Measurements from ENCODE around the gene BRMS1. TPM values are rescaled to one million over a fixed set of nuclear protein-coding genes. Genes with fewer than 3 reads are reported as not detected.
"Not testable (repeated sequence)": the region's sequence is repeated elsewhere in the genome, so short reads cannot be mapped to it uniquely, and the experiment has no call there.

The BRMS1 gene
- total RNA-seq, 4 donors from 2014 or later, result 45.7 to 60.3 (median 57.3) TPM

- no peak overlapping the region for H3K4me3 ChIP-seq
- no peaks in the 10 kb centered on the region for H3K9me3 ChIP-seq
- no peak overlapping the region for H3K27ac ChIP-seq
- no peak for DNase-seq (ENCODE audit: low spot score in 2 of 2)
- TF ChIP-seq EP300 (IDR thresholded peaks at IDR 0.05), result no peak
- TF ChIP-seq POLR2A (IDR thresholded peaks at IDR 0.05), result no peak
- TF ChIP-seq, protein P1, sequence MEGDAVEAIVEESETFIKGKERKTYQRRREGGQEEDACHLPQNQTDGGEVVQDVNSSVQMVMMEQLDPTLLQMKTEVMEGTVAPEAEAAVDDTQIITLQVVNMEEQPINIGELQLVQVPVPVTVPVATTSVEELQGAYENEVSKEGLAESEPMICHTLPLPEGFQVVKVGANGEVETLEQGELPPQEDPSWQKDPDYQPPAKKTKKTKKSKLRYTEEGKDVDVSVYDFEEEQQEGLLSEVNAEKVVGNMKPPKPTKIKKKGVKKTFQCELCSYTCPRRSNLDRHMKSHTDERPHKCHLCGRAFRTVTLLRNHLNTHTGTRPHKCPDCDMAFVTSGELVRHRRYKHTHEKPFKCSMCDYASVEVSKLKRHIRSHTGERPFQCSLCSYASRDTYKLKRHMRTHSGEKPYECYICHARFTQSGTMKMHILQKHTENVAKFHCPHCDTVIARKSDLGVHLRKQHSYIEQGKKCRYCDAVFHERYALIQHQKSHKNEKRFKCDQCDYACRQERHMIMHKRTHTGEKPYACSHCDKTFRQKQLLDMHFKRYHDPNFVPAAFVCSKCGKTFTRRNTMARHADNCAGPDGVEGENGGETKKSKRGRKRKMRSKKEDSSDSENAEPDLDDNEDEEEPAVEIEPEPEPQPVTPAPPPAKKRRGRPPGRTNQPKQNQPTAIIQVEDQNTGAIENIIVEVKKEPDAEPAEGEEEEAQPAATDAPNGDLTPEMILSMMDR (IDR thresholded peaks at IDR 0.05), result no peak
- TF ChIP-seq POLR2AphosphoS5 (IDR thresholded peaks at IDR 0.05), result no peak
- H3K4me1 ChIP-seq, result peaks cover 2% of the 10 kb centered on the region
- H3K27me3 ChIP-seq, result no peaks in the 10 kb centered on the region
- WGBS, result 68% methylated on average over 5 of the region's 14 CpGs
- no peaks in the 10 kb centered on the region for H3K36me3 ChIP-seq
Measured at GRCh38 chr11:66363187-66363601, 18.3 kb upstream of the BRMS1 start.

DNA sequence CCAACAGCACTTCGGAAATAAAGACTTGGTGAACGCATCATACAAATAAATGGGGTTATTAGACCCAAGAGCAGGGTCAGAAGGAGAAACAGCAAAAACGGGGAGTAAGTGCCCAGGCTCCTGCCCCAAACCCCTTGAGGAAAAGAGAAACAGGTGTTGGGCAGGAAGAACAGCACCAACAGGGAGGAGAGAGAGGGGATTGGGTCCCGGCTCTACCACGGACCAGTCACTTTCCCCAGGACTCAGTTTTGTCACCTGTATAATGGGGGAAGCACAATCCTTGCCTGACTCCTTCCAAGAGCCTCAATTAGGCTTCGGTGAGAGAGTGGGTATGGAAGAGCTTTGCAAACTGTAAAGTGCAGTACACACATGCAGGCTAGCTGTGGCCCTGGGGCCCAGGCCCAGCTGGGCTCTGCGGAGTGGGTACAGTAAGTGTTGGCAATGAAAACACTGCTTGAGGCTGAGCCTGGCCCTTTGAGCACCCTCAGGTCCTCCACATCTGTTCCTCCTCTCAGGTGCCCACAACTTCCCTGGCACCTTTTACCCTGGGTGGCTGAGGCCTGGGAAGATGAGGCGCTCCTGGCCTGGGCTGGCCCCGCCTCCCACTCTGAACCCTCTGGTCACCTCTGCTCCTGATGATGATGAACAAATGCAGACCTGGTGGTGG is 17.7 kb upstream of the BRMS1 start:
- WGBS, result 91% methylated on average over 7 of the region's 9 CpGs
- DNase-seq (ENCODE audit: low spot score in 2 of 2), result no peak
- TF ChIP-seq EP300 (IDR thresholded peaks at IDR 0.05) (no peak), POLR2AphosphoS5 (IDR thresholded peaks at IDR 0.05) (no peak), POLR2A (IDR thresholded peaks at IDR 0.05) (no peak)
- TF ChIP-seq, protein P1 (IDR thresholded peaks at IDR 0.05), result no peak
- H3K36me3 ChIP-seq, result no peaks in the 10 kb centered on the region
- H3K27ac ChIP-seq, result no peak overlapping the region
- H3K4me3 ChIP-seq, result no peak overlapping the region
- no peaks in the 10 kb centered on the region for H3K27me3 ChIP-seq
- no peaks in the 10 kb centered on the region for H3K9me3 ChIP-seq
- H3K4me1 ChIP-seq, result peaks cover 2% of the 10 kb centered on the region

- no peaks in the 10 kb centered on the region for H3K27me3 ChIP-seq
- H3K4me3 ChIP-seq, result no peak overlapping the region
- 80% methylated on average over 5 of the region's 6 CpGs for WGBS
- H3K36me3 ChIP-seq, result no peaks in the 10 kb centered on the region
- H3K9me3 ChIP-seq, result no peaks in the 10 kb centered on the region
- DNase-seq (ENCODE audit: low spot score in 2 of 2), result no peak
- H3K4me1 ChIP-seq, result peaks cover 2% of the 10 kb centered on the region
- H3K27ac ChIP-seq, result no peak overlapping the region
- no peak for TF ChIP-seq EP300 (IDR thresholded peaks at IDR 0.05)
- TF ChIP-seq POLR2A (IDR thresholded peaks at IDR 0.05), result no peak
- TF ChIP-seq, protein P1 (IDR thresholded peaks at IDR 0.05), result no peak
- TF ChIP-seq POLR2AphosphoS5 (IDR thresholded peaks at IDR 0.05), result no peak
Measured at GRCh38 chr11:66361502-66361941, 16.6 kb upstream of the BRMS1 start.

DNA sequence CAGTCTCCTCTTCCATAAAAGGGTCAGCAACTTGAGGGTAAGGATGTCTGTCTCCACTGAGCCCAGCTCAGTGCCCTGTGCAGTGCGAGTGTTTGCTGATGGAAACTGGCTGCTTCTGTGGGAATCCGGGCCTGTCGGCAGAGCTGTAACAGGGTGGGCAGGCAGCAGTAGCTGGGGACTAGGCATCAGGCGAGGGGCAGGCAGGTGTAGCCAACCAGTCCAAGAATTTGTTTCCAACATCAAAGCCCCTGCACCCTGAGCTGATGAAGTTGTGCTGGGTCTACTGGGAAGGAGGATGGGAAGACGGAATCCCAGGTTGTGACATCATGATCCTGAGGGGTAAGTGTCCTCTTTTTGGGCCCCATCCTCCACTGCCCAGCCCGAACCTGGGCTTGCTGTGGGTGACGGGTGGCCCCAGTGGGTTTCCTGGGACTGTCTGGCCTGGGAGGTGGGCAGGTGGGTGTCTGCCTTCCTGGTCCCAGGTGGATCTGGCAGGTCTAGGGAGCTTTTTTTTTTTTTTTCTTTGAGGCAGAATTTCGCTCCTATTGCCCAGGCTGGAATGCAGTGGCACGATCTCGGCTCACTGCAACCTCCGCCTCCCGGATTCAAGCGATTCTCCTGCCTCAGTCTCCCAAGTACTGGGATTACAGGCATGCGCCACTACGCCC is 15.6 kb upstream of the BRMS1 start:
- DNase-seq (ENCODE audit: low spot score in 2 of 2), result no peak
- WGBS, result 95% methylated on average over 15 of the region's 15 CpGs

DNA sequence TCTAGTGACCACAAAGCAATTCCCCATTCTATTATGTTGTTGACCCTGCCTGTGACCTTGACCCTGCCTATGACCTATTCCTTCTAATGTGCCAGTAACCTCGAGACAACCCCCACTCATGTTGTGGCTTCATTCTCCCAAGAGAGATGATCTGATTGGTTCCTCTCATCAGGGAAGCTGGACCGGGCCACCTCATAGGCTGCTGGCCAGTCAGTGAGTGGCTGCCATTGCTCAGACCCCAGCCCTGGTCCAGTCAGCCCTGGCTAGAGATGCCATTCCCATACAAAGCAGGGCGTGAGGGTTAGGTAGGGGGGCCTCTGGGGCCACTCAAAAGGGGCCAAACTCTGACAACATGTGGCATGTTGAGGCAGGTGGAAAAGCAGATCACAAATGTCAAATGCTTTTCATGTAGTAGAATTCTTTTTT is 14.8 kb upstream of the BRMS1 start:
- Histone ChIP-seq H3K4me1 (peaks cover 2% of the 10 kb centered on the region), H3K36me3 (no peaks in the 10 kb centered on the region), H3K9me3 (no peaks in the 10 kb centered on the region), H3K27me3 (no peaks in the 10 kb centered on the region), H3K4me3 (no peak overlapping the region), H3K27ac (no peak overlapping the region)
- no peak for DNase-seq (ENCODE audit: low spot score in 2 of 2)
- TF ChIP-seq POLR2AphosphoS5 (IDR thresholded peaks at IDR 0.05) (no peak), EP300 (IDR thresholded peaks at IDR 0.05) (no peak), POLR2A (IDR thresholded peaks at IDR 0.05) (no peak)
- TF ChIP-seq, protein P1 (IDR thresholded peaks at IDR 0.05), result no peak
- WGBS, result 72% methylated on average over 3 of the region's 3 CpGs

More for the DNA sequence above, 15.6 kb upstream of the BRMS1 start:
- H3K4me3 ChIP-seq, result no peak overlapping the region
- no peaks in the 10 kb centered on the region for H3K9me3 ChIP-seq
- no peak overlapping the region for H3K27ac ChIP-seq
- no peaks in the 10 kb centered on the region for H3K27me3 ChIP-seq
- TF ChIP-seq POLR2A (IDR thresholded peaks at IDR 0.05), result no peak
- TF ChIP-seq EP300 (IDR thresholded peaks at IDR 0.05), result no peak
- TF ChIP-seq POLR2AphosphoS5 (IDR thresholded peaks at IDR 0.05), result no peak
- TF ChIP-seq, protein P1 (IDR thresholded peaks at IDR 0.05), result no peak
- no peaks in the 10 kb centered on the region for H3K36me3 ChIP-seq
- peaks cover 2% of the 10 kb centered on the region for H3K4me1 ChIP-seq

DNA sequence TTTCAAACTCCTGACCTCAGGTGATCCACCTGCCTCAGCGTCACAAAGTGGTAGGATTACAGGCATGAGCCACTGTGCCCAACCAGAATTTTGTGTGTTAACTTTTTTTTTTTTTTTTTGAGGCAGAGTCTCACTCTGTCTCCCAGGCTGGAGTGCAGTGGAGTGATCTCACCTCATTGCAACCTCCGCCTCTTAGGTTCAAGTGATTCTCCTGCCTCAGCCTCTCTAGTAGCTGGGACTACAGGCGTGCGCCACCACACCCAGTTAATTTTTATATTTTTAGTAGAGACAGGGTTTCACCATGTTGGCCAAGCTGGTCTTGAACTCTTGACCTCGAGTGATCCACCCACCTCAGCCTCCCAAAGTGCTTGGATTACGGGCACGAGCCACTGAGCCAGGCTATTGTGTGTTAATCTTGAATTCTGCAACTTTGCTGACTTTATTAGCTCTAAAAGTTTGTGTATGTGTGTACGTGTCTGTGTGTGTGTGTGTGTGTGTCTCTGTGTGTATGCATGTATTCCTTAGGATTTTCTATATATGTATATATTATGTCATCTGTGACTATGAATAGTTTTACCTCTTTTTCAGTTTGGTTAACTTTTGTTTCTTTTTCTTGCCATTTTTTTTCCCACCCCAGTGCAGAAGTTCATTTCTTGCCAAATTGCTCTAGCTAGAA is 5.8 kb upstream of the BRMS1 start:
- H3K4me1 ChIP-seq, result peaks cover 20% of the 10 kb centered on the region
- not testable (repeated sequence) for H3K4me3 ChIP-seq; H3K9me3 ChIP-seq; H3K27ac ChIP-seq; DNase-seq (ENCODE audit: low spot score in 2 of 2); H3K27me3 ChIP-seq; H3K36me3 ChIP-seq
- 91% methylated on average over 8 of the region's 8 CpGs for WGBS
